ENCODE data around the gene LIM2. TPM values are rescaled to one million over a fixed set of nuclear protein-coding genes. Genes with fewer than 3 reads are reported as not detected.
"Not testable (repeated sequence)": the region's sequence is repeated elsewhere in the genome, so short reads cannot be mapped to it uniquely, and the experiment has no call there.

LIM2 gene
- total RNA-seq, 3 donors from 2014 or later = not detected

DNA sequence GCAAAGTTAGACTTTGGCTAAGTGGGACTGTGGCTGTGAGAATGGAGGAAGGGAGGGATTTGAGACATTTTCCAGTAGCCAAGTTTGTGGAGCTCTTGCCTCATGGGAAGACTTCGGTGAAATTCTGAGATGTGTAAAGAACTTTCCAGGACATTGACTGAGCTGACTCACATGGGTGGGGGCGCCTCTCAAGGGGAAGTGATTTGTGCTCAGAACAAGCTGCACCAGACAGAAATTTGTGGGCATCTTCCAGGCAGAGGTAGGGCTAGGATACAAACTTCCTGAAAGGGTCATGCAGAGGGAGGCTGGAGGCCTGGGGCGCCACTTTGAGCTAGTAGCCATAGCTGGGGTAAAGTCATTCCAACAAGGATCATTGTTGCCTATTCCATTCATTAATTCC is 39.4 kb upstream of the LIM2 start:
- intact Hi-C loops (cut with DNase I, micrococcal nuclease) = no loop called here
- no peak for ATAC-seq

GRCh38 chr19:51422053-51422448 is 34.3 kb upstream of the LIM2 start:
- H3K9me3 ChIP-seq = no peaks in the 10 kb centered on the region
- ATAC-seq (peak; percentile 98), DNase-seq (peak; percentile 86 to 96 (median 92))
- no peak overlapping the region for H3K4me3 ChIP-seq
- no peaks in the 10 kb centered on the region for H3K4me1 ChIP-seq (ENCODE audit: low read depth)
- TF ChIP-seq, protein P1, sequence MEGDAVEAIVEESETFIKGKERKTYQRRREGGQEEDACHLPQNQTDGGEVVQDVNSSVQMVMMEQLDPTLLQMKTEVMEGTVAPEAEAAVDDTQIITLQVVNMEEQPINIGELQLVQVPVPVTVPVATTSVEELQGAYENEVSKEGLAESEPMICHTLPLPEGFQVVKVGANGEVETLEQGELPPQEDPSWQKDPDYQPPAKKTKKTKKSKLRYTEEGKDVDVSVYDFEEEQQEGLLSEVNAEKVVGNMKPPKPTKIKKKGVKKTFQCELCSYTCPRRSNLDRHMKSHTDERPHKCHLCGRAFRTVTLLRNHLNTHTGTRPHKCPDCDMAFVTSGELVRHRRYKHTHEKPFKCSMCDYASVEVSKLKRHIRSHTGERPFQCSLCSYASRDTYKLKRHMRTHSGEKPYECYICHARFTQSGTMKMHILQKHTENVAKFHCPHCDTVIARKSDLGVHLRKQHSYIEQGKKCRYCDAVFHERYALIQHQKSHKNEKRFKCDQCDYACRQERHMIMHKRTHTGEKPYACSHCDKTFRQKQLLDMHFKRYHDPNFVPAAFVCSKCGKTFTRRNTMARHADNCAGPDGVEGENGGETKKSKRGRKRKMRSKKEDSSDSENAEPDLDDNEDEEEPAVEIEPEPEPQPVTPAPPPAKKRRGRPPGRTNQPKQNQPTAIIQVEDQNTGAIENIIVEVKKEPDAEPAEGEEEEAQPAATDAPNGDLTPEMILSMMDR (IDR thresholded peaks at IDR 0.05) = peak; percentile 100
- intact Hi-C loops (cut with DNase I, micrococcal nuclease) = no loop called here
- no peaks in the 10 kb centered on the region for H3K36me3 ChIP-seq (ENCODE audit: low read depth)

More for the DNA sequence above, 39.4 kb upstream of the LIM2 start:
- Histone ChIP-seq H3K4me3 (no peak overlapping the region), H3K4me1 (ENCODE audit: low read depth) (no peaks in the 10 kb centered on the region), H3K36me3 (ENCODE audit: low read depth) (no peaks in the 10 kb centered on the region), H3K9me3 (no peaks in the 10 kb centered on the region)
- DNase-seq = no peak
- TF ChIP-seq, protein P1 (IDR thresholded peaks at IDR 0.05) = no peak

- H3K4me3 ChIP-seq = no peak overlapping the region
- intact Hi-C loops (cut with DNase I, micrococcal nuclease) = no loop called here
Measured at GRCh38 chr19:51421229-51422052, 33.7 kb upstream of the LIM2 start.

DNA sequence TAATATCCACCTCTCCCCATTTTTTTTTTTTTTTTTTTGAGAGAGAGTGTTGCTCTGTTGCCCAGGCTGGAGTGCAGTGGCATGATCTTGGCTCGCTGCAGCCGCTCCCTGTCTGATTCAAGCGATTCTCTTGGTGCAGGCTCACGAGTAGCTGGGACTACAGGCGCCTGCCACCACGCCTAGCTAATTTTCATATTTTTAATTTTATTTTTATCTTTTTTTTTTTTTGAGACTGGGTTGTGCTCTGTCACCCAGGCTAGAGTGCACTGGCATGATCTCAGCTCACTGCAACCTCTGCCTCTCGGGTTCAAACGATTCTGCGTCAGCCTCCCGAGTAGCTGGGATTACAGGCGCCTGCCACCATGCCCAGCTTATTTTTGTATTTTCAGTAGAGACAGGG is 32.7 kb upstream of the LIM2 start:
- ATAC-seq; H3K36me3 ChIP-seq (ENCODE audit: low read depth); intact Hi-C loops (cut with DNase I, micrococcal nuclease); H3K9me3 ChIP-seq; H3K4me3 ChIP-seq; DNase-seq; H3K4me1 ChIP-seq (ENCODE audit: low read depth): not testable (repeated sequence)

More at GRCh38 chr19:51421229-51422052, 33.7 kb upstream of the LIM2 start:
- no peak for DNase-seq
- TF ChIP-seq, protein P1 (IDR thresholded peaks at IDR 0.05) = no peak
- ATAC-seq = no peak
- no peaks in the 10 kb centered on the region for H3K4me1 ChIP-seq (ENCODE audit: low read depth)
- no peaks in the 10 kb centered on the region for H3K36me3 ChIP-seq (ENCODE audit: low read depth)
- H3K9me3 ChIP-seq = no peaks in the 10 kb centered on the region

DNA sequence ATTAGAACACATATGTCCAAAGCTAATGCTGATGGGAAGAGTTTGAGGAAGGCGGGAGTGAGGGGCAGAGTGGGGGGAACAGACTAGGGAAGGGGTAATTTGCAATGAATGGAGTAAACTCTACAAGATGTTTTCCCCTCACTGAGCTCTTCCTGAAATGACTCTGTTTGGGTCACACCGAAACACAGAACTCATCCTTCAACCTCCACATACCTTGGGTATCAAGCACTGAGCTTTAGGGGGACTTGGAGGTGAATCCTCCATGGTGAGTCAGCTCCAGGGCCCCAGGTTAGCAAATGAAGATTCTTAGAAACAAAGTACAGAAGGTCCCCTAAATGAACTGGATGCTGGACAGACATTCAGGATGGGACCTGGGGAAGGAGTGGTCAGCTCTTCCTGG is 30.9 kb upstream of the LIM2 start:
- Histone ChIP-seq H3K36me3 (ENCODE audit: low read depth) (no peaks in the 10 kb centered on the region), H3K9me3 (no peaks in the 10 kb centered on the region), H3K4me1 (ENCODE audit: low read depth) (no peaks in the 10 kb centered on the region), H3K4me3 (no peak overlapping the region)
- intact Hi-C loops (cut with DNase I, micrococcal nuclease) = no loop called here
- DNase-seq = no peak
- TF ChIP-seq, protein P1 (IDR thresholded peaks at IDR 0.05) = no peak
- no peak for ATAC-seq

- intact Hi-C loops (cut with DNase I, micrococcal nuclease) = no loop called here
- ATAC-seq (peak; percentile 38), DNase-seq (no peak)
- TF ChIP-seq, protein P1 (IDR thresholded peaks at IDR 0.05) = no peak
- H3K9me3 ChIP-seq = no peaks in the 10 kb centered on the region
- no peak overlapping the region for H3K4me3 ChIP-seq
- H3K4me1 ChIP-seq (ENCODE audit: low read depth) = no peaks in the 10 kb centered on the region
- no peaks in the 10 kb centered on the region for H3K36me3 ChIP-seq (ENCODE audit: low read depth)
Measured at GRCh38 chr19:51417810-51418157, 30.0 kb upstream of the LIM2 start.
